Measurements from ENCODE around the gene MYMX. TPM values are rescaled to one million over a fixed set of nuclear protein-coding genes. Genes with fewer than 3 reads are reported as not detected.

Gene MYMX
- total and polyA plus RNA-seq, 2 of the 13 experiments (the other 11 are each of a cell fraction or from before 2014, with no cell fraction given) = not detected

DNA sequence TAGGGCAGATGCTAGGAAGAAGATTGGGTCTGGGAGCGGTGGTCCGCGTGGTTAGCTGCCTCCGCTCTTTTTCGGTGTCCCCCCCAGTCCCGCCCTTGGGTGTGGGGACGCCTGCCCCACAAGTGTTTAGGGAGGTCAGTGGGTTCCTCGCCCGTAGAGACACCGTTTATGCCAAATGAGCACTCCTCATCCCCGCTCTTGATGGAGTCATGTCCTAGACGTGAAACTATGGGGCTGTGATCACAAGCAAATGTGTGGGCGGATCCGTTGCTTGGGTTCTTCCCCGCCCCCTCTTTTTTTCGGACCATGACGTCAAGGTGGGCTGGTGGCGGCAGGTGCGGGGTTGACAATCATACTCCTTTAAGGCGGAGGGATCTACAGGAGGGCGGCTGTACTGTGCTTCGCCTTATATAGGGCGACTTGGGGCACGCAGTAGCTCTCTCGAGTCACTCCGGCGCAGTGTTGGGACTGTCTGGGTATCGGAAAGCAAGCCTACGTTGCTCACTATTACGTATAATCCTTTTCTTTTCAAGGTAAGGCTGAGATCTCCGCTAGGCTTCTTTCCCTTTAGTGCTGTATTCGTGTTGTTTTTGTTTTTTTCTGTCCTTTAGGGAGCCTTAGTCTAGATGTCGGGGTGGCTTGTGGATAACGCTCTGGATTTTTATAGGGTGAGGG, 30.1 kb downstream of the MYMX start, which contains the start of gene HSP90AB1 (continued):
- TF ChIP-seq HOXA7 (CRISPR knock-in tag; IDR thresholded peaks at IDR 0.05) (no peak), EEA1 (CRISPR knock-in tag; IDR thresholded peaks at IDR 0.05; ENCODE audit: borderline replicate concordance) (no peak; the same call in 1 of the 2 replicates), RAD21 (CRISPR knock-in tag; IDR thresholded peaks at IDR 0.05) (peak; percentile 22; the same call in 1 of the 2 replicates), KLF15 (CRISPR knock-in tag; IDR thresholded peaks at IDR 0.05; ENCODE audit: borderline replicate concordance) (0 out of 2 replicates have a peak, but pooled peaks have one; percentile 25), SSRP1 (CRISPR knock-in tag; IDR thresholded peaks at IDR 0.05) (peak; percentile 97), KDM3A (CRISPR knock-in tag; IDR thresholded peaks at IDR 0.05; ENCODE audit: low read depth) (no peak), ZNF44 (CRISPR knock-in tag; IDR thresholded peaks at IDR 0.05) (0 out of 2 replicates have a peak, but pooled peaks have one; percentile 20), ZNF781 (CRISPR knock-in tag; IDR thresholded peaks at IDR 0.05; ENCODE audit: borderline replicate concordance, not compliant biosample characterization) (no peak), ZNF143 (CRISPR knock-in tag; IDR thresholded peaks at IDR 0.05) (peak; percentile 58; the same call in 1 of the 2 replicates), ZNF564 (CRISPR knock-in tag; IDR thresholded peaks at IDR 0.05) (0 out of 2 replicates have a peak, but pooled peaks have one; percentile 1), DR1 (CRISPR knock-in tag; IDR thresholded peaks at IDR 0.05) (peak; percentile 99)
- TF ChIP-seq, protein P1, sequence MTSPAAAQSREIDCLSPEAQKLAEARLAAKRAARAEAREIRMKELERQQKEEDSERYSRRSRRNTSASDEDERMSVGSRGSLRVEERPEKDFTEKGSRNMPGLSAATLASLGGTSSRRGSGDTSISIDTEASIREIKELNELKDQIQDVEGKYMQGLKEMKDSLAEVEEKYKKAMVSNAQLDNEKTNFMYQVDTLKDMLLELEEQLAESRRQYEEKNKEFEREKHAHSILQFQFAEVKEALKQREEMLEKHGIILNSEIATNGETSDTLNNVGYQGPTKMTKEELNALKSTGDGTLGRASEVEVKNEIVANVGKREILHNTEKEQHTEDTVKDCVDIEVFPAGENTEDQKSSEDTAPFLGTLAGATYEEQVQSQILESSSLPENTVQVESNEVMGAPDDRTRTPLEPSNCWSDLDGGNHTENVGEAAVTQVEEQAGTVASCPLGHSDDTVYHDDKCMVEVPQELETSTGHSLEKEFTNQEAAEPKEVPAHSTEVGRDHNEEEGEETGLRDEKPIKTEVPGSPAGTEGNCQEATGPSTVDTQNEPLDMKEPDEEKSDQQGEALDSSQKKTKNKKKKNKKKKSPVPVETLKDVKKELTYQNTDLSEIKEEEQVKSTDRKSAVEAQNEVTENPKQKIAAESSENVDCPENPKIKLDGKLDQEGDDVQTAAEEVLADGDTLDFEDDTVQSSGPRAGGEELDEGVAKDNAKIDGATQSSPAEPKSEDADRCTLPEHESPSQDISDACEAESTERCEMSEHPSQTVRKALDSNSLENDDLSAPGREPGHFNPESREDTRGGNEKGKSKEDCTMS (CRISPR knock-in tag; conservative IDR thresholded peaks at IDR 0.05) = no peak; the same call in 1 of the 2 replicates
- TF ChIP-seq, protein P2, sequence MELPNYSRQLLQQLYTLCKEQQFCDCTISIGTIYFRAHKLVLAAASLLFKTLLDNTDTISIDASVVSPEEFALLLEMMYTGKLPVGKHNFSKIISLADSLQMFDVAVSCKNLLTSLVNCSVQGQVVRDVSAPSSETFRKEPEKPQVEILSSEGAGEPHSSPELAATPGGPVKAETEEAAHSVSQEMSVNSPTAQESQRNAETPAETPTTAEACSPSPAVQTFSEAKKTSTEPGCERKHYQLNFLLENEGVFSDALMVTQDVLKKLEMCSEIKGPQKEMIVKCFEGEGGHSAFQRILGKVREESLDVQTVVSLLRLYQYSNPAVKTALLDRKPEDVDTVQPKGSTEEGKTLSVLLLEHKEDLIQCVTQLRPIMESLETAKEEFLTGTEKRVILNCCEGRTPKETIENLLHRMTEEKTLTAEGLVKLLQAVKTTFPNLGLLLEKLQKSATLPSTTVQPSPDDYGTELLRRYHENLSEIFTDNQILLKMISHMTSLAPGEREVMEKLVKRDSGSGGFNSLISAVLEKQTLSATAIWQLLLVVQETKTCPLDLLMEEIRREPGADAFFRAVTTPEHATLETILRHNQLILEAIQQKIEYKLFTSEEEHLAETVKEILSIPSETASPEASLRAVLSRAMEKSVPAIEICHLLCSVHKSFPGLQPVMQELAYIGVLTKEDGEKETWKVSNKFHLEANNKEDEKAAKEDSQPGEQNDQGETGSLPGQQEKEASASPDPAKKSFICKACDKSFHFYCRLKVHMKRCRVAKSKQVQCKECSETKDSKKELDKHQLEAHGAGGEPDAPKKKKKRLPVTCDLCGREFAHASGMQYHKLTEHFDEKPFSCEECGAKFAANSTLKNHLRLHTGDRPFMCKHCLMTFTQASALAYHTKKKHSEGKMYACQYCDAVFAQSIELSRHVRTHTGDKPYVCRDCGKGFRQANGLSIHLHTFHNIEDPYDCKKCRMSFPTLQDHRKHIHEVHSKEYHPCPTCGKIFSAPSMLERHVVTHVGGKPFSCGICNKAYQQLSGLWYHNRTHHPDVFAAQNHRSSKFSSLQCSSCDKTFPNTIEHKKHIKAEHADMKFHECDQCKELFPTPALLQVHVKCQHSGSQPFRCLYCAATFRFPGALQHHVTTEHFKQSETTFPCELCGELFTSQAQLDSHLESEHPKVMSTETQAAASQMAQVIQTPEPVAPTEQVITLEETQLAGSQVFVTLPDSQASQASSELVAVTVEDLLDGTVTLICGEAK (IDR thresholded peaks at IDR 0.05) = no peak
- TF ChIP-seq, protein P2 (CRISPR knock-in tag; IDR thresholded peaks at IDR 0.05) = peak; percentile 84
- TF ChIP-seq, protein P3, sequence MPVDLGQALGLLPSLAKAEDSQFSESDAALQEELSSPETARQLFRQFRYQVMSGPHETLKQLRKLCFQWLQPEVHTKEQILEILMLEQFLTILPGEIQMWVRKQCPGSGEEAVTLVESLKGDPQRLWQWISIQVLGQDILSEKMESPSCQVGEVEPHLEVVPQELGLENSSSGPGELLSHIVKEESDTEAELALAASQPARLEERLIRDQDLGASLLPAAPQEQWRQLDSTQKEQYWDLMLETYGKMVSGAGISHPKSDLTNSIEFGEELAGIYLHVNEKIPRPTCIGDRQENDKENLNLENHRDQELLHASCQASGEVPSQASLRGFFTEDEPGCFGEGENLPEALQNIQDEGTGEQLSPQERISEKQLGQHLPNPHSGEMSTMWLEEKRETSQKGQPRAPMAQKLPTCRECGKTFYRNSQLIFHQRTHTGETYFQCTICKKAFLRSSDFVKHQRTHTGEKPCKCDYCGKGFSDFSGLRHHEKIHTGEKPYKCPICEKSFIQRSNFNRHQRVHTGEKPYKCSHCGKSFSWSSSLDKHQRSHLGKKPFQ (CRISPR knock-in tag; IDR thresholded peaks at IDR 0.05; ENCODE audit: insufficient replicate concordance) = no peak
- TF ChIP-seq, protein P4, sequence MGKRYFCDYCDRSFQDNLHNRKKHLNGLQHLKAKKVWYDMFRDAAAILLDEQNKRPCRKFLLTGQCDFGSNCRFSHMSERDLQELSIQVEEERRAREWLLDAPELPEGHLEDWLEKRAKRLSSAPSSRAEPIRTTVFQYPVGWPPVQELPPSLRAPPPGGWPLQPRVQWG (CRISPR knock-in tag; IDR thresholded peaks at IDR 0.05; ENCODE audit: borderline replicate concordance, low read depth) = no peak
